H54 (cell line): Measurements from ENCODE around the gene TSC22D4.

Experiments used
- DNase-seq: peaks from one replicate; pipeline ENCODE4 v3.0.0; 2011; ENCODE audit warnings: low spot score, mixed read lengths; ENCODE audit not compliant: insufficient read length
- FAIRE-seq: peaks from 3 replicates; lab custom pipeline; 2011; peaks lifted over from hg19 to GRCh38; lab: Jason Lieb, UNC
- POLR2A ChIP-seq: IDR thresholded peaks from 2 replicates; pipeline ENCODE4 v1.6.1; 2011; ENCODE audit warnings: low read depth, mild to moderate bottlenecking, low read length

Gene TSC22D4

GRCh38 chr7:100486753-100487446, 7.9 kb upstream of the TSC22D4 start:
- no peak for TF ChIP-seq POLR2A
- DNase-seq (no peak), FAIRE-seq (no peak)

- DNase-seq (no peak), FAIRE-seq (no peak)
- no peak for TF ChIP-seq POLR2A
These were observed 7.2 kb upstream of the TSC22D4 start for GRCh38 chr7:100486111-100486636.

GRCh38 chr7:100485471-100485876, 6.5 kb upstream of the TSC22D4 start:
- DNase-seq, result no peak
- FAIRE-seq, result no peak
- no peak for TF ChIP-seq POLR2A

GRCh38 chr7:100484673-100485045, 5.6 kb upstream of the TSC22D4 start:
- DNase-seq (no peak), FAIRE-seq (no peak)
- no peak for TF ChIP-seq POLR2A

GRCh38 chr7:100483722-100484672, 5.0 kb upstream of the TSC22D4 start, which contains the start of gene NYAP1:
Gene NYAP1 (plus strand): TSS chr7:100483927. CDS start chr7:100485312, 1,385 bp downstream.
- no peak for TF ChIP-seq POLR2A
- no peak for FAIRE-seq
- DNase-seq, result no peak

- no peak for TF ChIP-seq POLR2A
- no peak for DNase-seq
- no peak for FAIRE-seq
These were observed 4.2 kb upstream of the TSC22D4 start for GRCh38 chr7:100483090-100483721.

GRCh38 chr7:100482728-100483089, 3.7 kb upstream of the TSC22D4 start:
- no peak for TF ChIP-seq POLR2A
- FAIRE-seq (no peak), DNase-seq (no peak)

GRCh38 chr7:100481466-100481865, 2.5 kb upstream of the TSC22D4 start:
- TF ChIP-seq POLR2A, result no peak
- FAIRE-seq (no peak), DNase-seq (no peak)

- TF ChIP-seq POLR2A, result no peak
- DNase-seq (no peak), FAIRE-seq (no peak)
These were observed 1.1 kb downstream of the TSC22D4 start for GRCh38 chr7:100477871-100478267.

GRCh38 chr7:100476903-100477870, 1.8 kb downstream of the TSC22D4 start:
- TF ChIP-seq POLR2A, result no peak
- FAIRE-seq, result no peak
- no peak for DNase-seq

GRCh38 chr7:100476101-100476780, 2.8 kb downstream of the TSC22D4 start:
- FAIRE-seq, result no peak
- DNase-seq, result no peak
- TF ChIP-seq POLR2A, result no peak

- FAIRE-seq, result no peak
- DNase-seq, result no peak
- no peak for TF ChIP-seq POLR2A
These were observed 3.5 kb downstream of the TSC22D4 start for GRCh38 chr7:100475549-100475948.
